Lower lobe of right lung (tissue), 2 donors: ENCODE data around the gene FES. TPM values are rescaled to one million over a fixed set of nuclear protein-coding genes. Genes with fewer than 3 reads are reported as not detected.
A peak's percentile ranks its signal among the peaks of the same experiment; 100 is the strongest.
"Not testable (repeated sequence)": the region's sequence is repeated elsewhere in the genome, so short reads cannot be mapped to it uniquely, and the experiment has no call there.

Experiments used
- ATAC-seq, 2 donors: fragments of 200-7000 bp; cut with Tn5 transposase; one replicate each; pipeline ENCODE4 v1.9.1; 2020 to 2022; ENCODE audit warnings: mild to moderate bottlenecking in 2 of 2, moderate library complexity in 2 of 2
- DNase-seq: peaks from one replicate; pipeline ENCODE4 v3.0.0-alpha.2; 2020
- H3K27ac ChIP-seq: fragments of 200-600 bp; one replicate; pipeline ENCODE4 v1.8.0; 2022
- H3K27me3 ChIP-seq: fragments of 200-600 bp; one replicate; pipeline ENCODE4 v1.8.0; 2022; ENCODE audit warnings: low read depth
- H3K36me3 ChIP-seq: fragments of 200-600 bp; one replicate; pipeline ENCODE4 v1.8.0; 2022; ENCODE audit warnings: mild to moderate bottlenecking
- H3K4me1 ChIP-seq: fragments of 200-600 bp; one replicate; pipeline ENCODE4 v1.8.0; 2022
- H3K4me3 ChIP-seq: fragments of 200-600 bp; one replicate; pipeline ENCODE4 v1.8.0; 2022; ENCODE audit warnings: mild to moderate bottlenecking
- H3K9me3 ChIP-seq: fragments of 200-600 bp; one replicate; pipeline ENCODE4 v1.8.0; 2022
- intact Hi-C: fragments of 100-400 bp; cut with DNase I; formaldehyde crosslinking; loops from one replicate; pipeline ENCODE4 v1.11.0; 2022
- total RNA-seq: library from RNA; stranded (reverse); fragmentation: NEBNext Ultra II Directional; extraction: Animal tissue kit (Norgen Biotek cat#: 25700); gene quantifications from one replicate; pipeline ENCODE4 v1.2.1, GENCODE V29; 2021
- TF ChIP-seq, protein P1 (sequence below): fragments of 200-600 bp; IDR thresholded peaks from one replicate; pipeline ENCODE4 v1.8.0; 2022; ENCODE audit warnings: antibody characterized with exemption, mild to moderate bottlenecking
- donor health status: DM: no; HTN: yes; CAD: no; lungs with severe emphysema.

The FES gene
- total RNA-seq, 1 donor from 2014 or later: 51.0 TPM

GRCh38 chr15:90871139-90871715 lies 13.1 kb upstream of the FES start:
- DNase-seq (no peak), ATAC-seq (peak; percentile 4 to 14)
- Histone ChIP-seq H3K4me1 (peaks cover 67% of the 10 kb centered on the region), H3K27ac (peak overlapping the region; percentile 98), H3K9me3 (no peaks in the 10 kb centered on the region), H3K36me3 (peaks cover 12% of the 10 kb centered on the region), H3K4me3 (peak overlapping the region; percentile 81), H3K27me3 (no peaks in the 10 kb centered on the region)
- TF ChIP-seq, protein P1, sequence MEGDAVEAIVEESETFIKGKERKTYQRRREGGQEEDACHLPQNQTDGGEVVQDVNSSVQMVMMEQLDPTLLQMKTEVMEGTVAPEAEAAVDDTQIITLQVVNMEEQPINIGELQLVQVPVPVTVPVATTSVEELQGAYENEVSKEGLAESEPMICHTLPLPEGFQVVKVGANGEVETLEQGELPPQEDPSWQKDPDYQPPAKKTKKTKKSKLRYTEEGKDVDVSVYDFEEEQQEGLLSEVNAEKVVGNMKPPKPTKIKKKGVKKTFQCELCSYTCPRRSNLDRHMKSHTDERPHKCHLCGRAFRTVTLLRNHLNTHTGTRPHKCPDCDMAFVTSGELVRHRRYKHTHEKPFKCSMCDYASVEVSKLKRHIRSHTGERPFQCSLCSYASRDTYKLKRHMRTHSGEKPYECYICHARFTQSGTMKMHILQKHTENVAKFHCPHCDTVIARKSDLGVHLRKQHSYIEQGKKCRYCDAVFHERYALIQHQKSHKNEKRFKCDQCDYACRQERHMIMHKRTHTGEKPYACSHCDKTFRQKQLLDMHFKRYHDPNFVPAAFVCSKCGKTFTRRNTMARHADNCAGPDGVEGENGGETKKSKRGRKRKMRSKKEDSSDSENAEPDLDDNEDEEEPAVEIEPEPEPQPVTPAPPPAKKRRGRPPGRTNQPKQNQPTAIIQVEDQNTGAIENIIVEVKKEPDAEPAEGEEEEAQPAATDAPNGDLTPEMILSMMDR: no peak
- intact Hi-C loops: no loop called here

DNA sequence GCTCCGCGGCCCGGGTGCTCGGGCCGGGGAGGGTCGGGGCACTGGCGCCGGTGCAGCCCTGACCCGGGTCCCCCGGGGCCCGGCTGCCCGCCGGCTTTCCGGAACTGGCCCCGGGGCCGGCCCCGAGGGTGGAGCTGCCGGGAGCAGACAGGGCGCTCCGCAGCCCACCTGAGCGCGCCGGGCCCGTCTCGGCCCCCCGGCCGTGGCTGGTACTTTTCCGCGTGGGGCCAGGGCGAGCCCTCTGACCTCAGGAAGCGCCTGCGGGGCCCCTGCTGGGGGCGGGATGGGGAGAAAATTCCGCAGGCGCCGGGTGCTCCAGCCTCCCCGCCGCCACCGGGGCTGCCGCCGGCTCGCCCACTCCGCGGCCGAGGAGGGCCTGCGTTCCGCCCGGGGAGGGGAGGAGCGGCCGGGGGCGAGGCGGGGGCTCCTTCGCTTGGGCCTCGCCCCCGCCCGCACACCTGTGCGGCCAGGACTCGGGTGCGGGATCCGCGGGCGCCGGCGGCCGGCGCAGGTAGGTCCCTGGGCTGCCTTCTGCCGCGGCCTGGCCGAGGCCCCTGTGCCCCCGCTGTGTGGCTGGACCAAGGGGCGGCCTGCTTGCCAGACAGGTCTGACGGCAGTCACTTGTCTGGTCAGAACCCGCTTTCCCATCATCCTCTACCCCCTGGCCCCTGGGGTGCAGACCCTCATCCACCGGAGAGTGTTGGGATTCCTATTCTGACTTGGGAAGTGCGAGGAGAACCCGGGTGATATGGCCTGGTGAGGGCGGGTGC lies 12.4 kb upstream of the FES start:
- DNase-seq (no peak), ATAC-seq (peak; percentile 17 to 23)
- intact Hi-C loops: no loop called here
- Histone ChIP-seq H3K4me1 (peaks cover 61% of the 10 kb centered on the region), H3K36me3 (peaks cover 19% of the 10 kb centered on the region), H3K27ac (peak overlapping the region; percentile 98), H3K4me3 (peak overlapping the region; percentile 81), H3K27me3 (no peaks in the 10 kb centered on the region), H3K9me3 (no peaks in the 10 kb centered on the region)
- TF ChIP-seq, protein P1: no peak

GRCh38 chr15:90872486-90873184 lies 11.7 kb upstream of the FES start:
- H3K4me1 ChIP-seq: peaks cover 61% of the 10 kb centered on the region
- no peak for DNase-seq
- peak overlapping the region; percentile 98 for H3K27ac ChIP-seq

GRCh38 chr15:90873488-90873997 lies 10.8 kb upstream of the FES start:
- peak overlapping the region; percentile 81 for H3K4me3 ChIP-seq
- ATAC-seq (no peak), DNase-seq (no peak)
- peak overlapping the region; percentile 54 for H3K27ac ChIP-seq
- intact Hi-C loops: no loop called here
- H3K27me3 ChIP-seq: no peaks in the 10 kb centered on the region
- H3K36me3 ChIP-seq: peaks cover 35% of the 10 kb centered on the region
- H3K4me1 ChIP-seq: peaks cover 55% of the 10 kb centered on the region
- TF ChIP-seq, protein P1: no peak
- no peaks in the 10 kb centered on the region for H3K9me3 ChIP-seq

More at GRCh38 chr15:90872486-90873184, 11.7 kb upstream of the FES start:
- H3K27me3 ChIP-seq: no peaks in the 10 kb centered on the region
- H3K36me3 ChIP-seq: peaks cover 26% of the 10 kb centered on the region
- peak overlapping the region; percentile 81 for H3K4me3 ChIP-seq
- peak in 1 of 2 donors; percentile 38 for ATAC-seq
- no peaks in the 10 kb centered on the region for H3K9me3 ChIP-seq
- TF ChIP-seq, protein P1: no peak
- intact Hi-C loops: no loop called here

DNA sequence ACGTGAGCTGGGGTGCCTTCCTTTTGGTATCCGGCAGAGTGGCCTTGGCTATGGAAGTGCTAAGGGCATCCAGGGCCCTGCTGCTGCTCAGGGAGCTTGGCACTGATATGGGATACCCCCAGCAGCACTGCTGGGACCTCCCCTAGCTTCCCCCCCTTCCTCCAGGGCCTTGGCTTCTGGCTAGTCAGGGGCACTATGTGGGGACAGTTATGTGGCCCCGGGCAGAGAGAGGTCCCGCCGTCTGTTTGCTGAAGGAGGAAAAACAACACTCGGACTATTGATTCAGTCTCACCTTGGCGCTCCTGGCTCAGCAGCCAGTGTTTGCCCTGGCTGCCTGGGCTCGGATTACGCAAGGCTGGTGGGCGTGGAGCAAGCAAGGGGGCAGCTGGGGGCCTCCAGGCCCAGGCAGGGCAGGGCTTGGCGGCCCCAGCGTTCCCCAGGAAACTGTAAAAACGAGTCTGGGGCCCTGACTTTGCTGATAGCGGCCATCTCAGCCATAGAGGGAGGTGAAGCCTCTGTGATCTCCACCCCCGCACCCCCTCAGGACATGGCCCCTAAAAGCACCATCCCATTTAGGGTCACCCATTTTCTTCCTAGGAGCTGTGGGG lies 10.2 kb upstream of the FES start:
- DNase-seq (peak; percentile 90), ATAC-seq (peak; percentile 57 to 71)
- H3K27me3 ChIP-seq: no peaks in the 10 kb centered on the region
- TF ChIP-seq, protein P1: no peak
- H3K4me1 ChIP-seq: peaks cover 49% of the 10 kb centered on the region
- H3K27ac ChIP-seq: peak overlapping the region; percentile 54
- intact Hi-C loops: no loop called here
- H3K4me3 ChIP-seq: peak overlapping the region; percentile 81
- H3K36me3 ChIP-seq: peaks cover 41% of the 10 kb centered on the region
- no peaks in the 10 kb centered on the region for H3K9me3 ChIP-seq

GRCh38 chr15:90874986-90875385 lies 9.3 kb upstream of the FES start:
- peaks cover 50% of the 10 kb centered on the region for H3K36me3 ChIP-seq

More at GRCh38 chr15:90874986-90875385, 9.3 kb upstream of the FES start:
- H3K4me3 ChIP-seq, H3K27ac ChIP-seq, H3K27me3 ChIP-seq, ATAC-seq, intact Hi-C loops, H3K9me3 ChIP-seq, DNase-seq: not testable (repeated sequence)
- peaks cover 40% of the 10 kb centered on the region for H3K4me1 ChIP-seq
